Measurements from ENCODE around the gene MLC1. TPM values are rescaled to one million over a fixed set of nuclear protein-coding genes. Genes with fewer than 3 reads are reported as not detected.

MLC1 gene
- total and polyA plus RNA-seq, 4 donors: 0.13 to 9.4 (median 0.33) TPM; not detected in 1

GRCh38 chr22:50074551-50075530 is 10.4 kb downstream of the MLC1 start:
- H3K4me3 ChIP-seq (ENCODE audit: low read depth in 1 of 3, low read length in 3 of 3): no peak overlapping the region
- H3K4me1 ChIP-seq (ENCODE audit: control insufficient read depth in 4 of 4, insufficient read depth in 4 of 4, low read length in 3 of 4): no peaks in the 10 kb centered on the region
- H3K9ac ChIP-seq (ENCODE audit: low read depth in 1 of 2, low read length in 2 of 2): no peak overlapping the region
- H3K27me3 ChIP-seq (ENCODE audit: control insufficient read depth in 4 of 4, insufficient read depth in 4 of 4, low read length in 3 of 4): no peaks in the 10 kb centered on the region
- WGBS: 81% methylated on average over 32 of the region's 32 CpGs
- H3K9me3 ChIP-seq (ENCODE audit: control insufficient read depth in 4 of 4, low read length in 3 of 4): no peaks in the 10 kb centered on the region
- H3K36me3 ChIP-seq (ENCODE audit: control insufficient read depth in 4 of 4, insufficient read depth in 3 of 4, low read depth in 1 of 4, low read length in 3 of 4): no peaks in the 10 kb centered on the region
- TF ChIP-seq REST (IDR thresholded peaks at IDR 0.05): no peak
- no peak for TF ChIP-seq JUND (IDR thresholded peaks at IDR 0.05)
- TF ChIP-seq GABPA (IDR thresholded peaks at IDR 0.05 in 1 of 2, conservative IDR thresholded peaks at IDR 0.05 in 1 of 2): no peak
- no peak for TF ChIP-seq TAF1 (conservative IDR thresholded peaks at IDR 0.05)
- no peak for TF ChIP-seq HNF4A (conservative IDR thresholded peaks at IDR 0.05)
- TF ChIP-seq RAD21 (IDR thresholded peaks at IDR 0.05): no peak
- TF ChIP-seq NR2F2 (IDR thresholded peaks at IDR 0.05): no peak
- TF ChIP-seq HNF4G (IDR thresholded peaks at IDR 0.05): no peak
- TF ChIP-seq MAX (IDR thresholded peaks at IDR 0.05): no peak
- TF ChIP-seq CTCF (IDR thresholded peaks at IDR 0.05; ENCODE audit: low read depth, low read length, missing input control): no peak
- no peak for TF ChIP-seq FOXA2 (IDR thresholded peaks at IDR 0.05)
- TF ChIP-seq SP1 (IDR thresholded peaks at IDR 0.05): no peak
- TF ChIP-seq EGR1 (IDR thresholded peaks at IDR 0.05; ENCODE audit: low read depth in 2 of 2): no peak
- no peak for TF ChIP-seq ZBTB33 (IDR thresholded peaks at IDR 0.05)
- no peak for TF ChIP-seq YY1 (IDR thresholded peaks at IDR 0.05)
- TF ChIP-seq FOXA1 (IDR thresholded peaks at IDR 0.05): no peak
- no peak for TF ChIP-seq RXRA (IDR thresholded peaks at IDR 0.05)
- TF ChIP-seq ATF3 (IDR thresholded peaks at IDR 0.05): no peak
- H3K27ac ChIP-seq (ENCODE audit: low read depth in 1 of 2, low read length in 2 of 2): no peak overlapping the region
- no peak for DNase-seq (ENCODE audit: low spot score)
